HepG2 (cell line): ENCODE measurements around the gene MAP2K5. TPM values are rescaled to one million over a fixed set of nuclear protein-coding genes. Genes with fewer than 3 reads are reported as not detected.
A peak's percentile ranks its signal among the peaks of the same experiment; 100 is the strongest.

Experiments
- ATAC-seq: fragments of 200-7000 bp; cut with Tn5 transposase; 3 replicates; pipeline ENCODE4 v1.9.1; 2020; ENCODE audit warnings: mild to moderate bottlenecking, moderate library complexity
- BruUV-seq: library from RNA; stranded (reverse); fragments of 400-500 nt; replicated peaks from 2 replicates; lab custom pipeline; 2021; lab: Mats Ljungman, UMichigan
- CTCF ChIA-PET: fragments of 300-600 bp; formaldehyde crosslinking; extraction: SDS; loops from one replicate; lab custom pipeline; 2021; ENCODE audit warnings: low total read pairs, inconsistent platforms, low intra/inter-chr PET ratio; lab: Yijun Ruan, JAX
- POLR2A ChIA-PET: fragments of 350-600 bp; sonication (Branson Sonifier 250); formaldehyde crosslinking; loops from one replicate; lab custom pipeline; 2020; ENCODE audit warnings: antibody characterized with exemption, inconsistent platforms; lab: Yijun Ruan, JAX
- DNase-seq: peaks from one replicate; pipeline ENCODE4 v3.0.0-alpha.2; 2015; ENCODE audit warnings: low spot score
- FAIRE-seq: peaks from 3 replicates; lab custom pipeline; 2011; peaks lifted over from hg19 to GRCh38; lab: Jason Lieb, UNC
- H2AFZ ChIP-seq: one replicate; pipeline ENCODE4 v1.6.1; 2011; ENCODE audit warnings: low read length, inconsistent platforms
- H3K27ac ChIP-seq: fragments of 300-600 bp; 3 replicates; pipeline ENCODE4 v1.8.0; 2011; ENCODE audit warnings: mixed run types, mild to moderate bottlenecking, mixed read lengths, low read length, inconsistent platforms; ENCODE audit not compliant: insufficient read depth; ENCODE audit errors: extremely low read length
- H3K27me3 ChIP-seq, 2 experiments: fragments of 200-600 bp in 1 of 2; 2 replicates in 1 of 2; 3 replicates in 1 of 2; pipeline versions ENCODE4 v1.6.0 to v1.8.0; 2011; ENCODE audit warnings: low read length in 2 of 2, mild to moderate bottlenecking in 2 of 2, moderate library complexity in 2 of 2, inconsistent platforms in 1 of 2; ENCODE audit not compliant: insufficient read depth in 2 of 2, control insufficient read depth in 1 of 2
- H3K36me3 ChIP-seq, 2 experiments: fragments of 200-600 bp in 1 of 2; replicated peaks in 1 of 2; 2 replicates in 1 of 2; 3 replicates in 1 of 2; pipeline versions ENCODE4 v1.5.1 to v1.8.0; 2011; ENCODE audit warnings: low read length in 2 of 2, inconsistent platforms in 1 of 2; ENCODE audit not compliant: insufficient read depth in 2 of 2, control insufficient read depth in 1 of 2
- H3K4me1 ChIP-seq: 2 replicates; pipeline ENCODE4 v1.5.1; 2012; ENCODE audit warnings: low read length, inconsistent platforms; ENCODE audit not compliant: insufficient read depth
- H3K4me2 ChIP-seq: 2 replicates; pipeline ENCODE4 v1.6.0; 2011; ENCODE audit warnings: low read depth, low read length, inconsistent platforms
- H3K4me3 ChIP-seq, 3 experiments: fragments of 200-600 bp in 1 of 3; sonication (generic), shearing (Covaris generic) in 1 of 3; replicated peaks in 1 of 3; 2 replicates each; pipeline ENCODE4 v1.5.1; 2011 to 2016; ENCODE audit warnings: low read length in 3 of 3, inconsistent platforms in 2 of 3, low read depth in 2 of 3, mild to moderate bottlenecking in 2 of 3, control low read depth in 1 of 3, mixed read lengths in 1 of 3; ENCODE audit not compliant: insufficient read depth in 1 of 3
- H3K79me2 ChIP-seq: one replicate; pipeline ENCODE4 v1.6.1; 2011; ENCODE audit warnings: low read length, inconsistent platforms; ENCODE audit not compliant: insufficient read depth
- H3K9ac ChIP-seq: 2 replicates; pipeline ENCODE4 v1.6.0; 2011; ENCODE audit warnings: mild to moderate bottlenecking, low read depth, low read length, inconsistent platforms; ENCODE audit not compliant: insufficient read depth
- H3K9me3 ChIP-seq: 2 replicates; pipeline ENCODE4 v1.5.1; 2012; ENCODE audit warnings: mild to moderate bottlenecking, low read length
- H4K20me1 ChIP-seq: 2 replicates; pipeline ENCODE4 v1.6.0; 2011; ENCODE audit warnings: inconsistent platforms, mild to moderate bottlenecking, low read length, moderate library complexity; ENCODE audit not compliant: insufficient read depth
- EZH2 ChIP-seq: conservative IDR thresholded peaks from 2 replicates; pipeline ENCODE4 v1.6.1; 2012; ENCODE audit warnings: mild to moderate bottlenecking, low read depth, low read length, moderate library complexity
- HNRNPLL ChIP-seq: fragments of 200-400 bp; formaldehyde crosslinking; IDR thresholded peaks from 2 replicates; pipeline ENCODE4 v1.6.1; 2017; ENCODE audit warnings: mild to moderate bottlenecking, low read depth, low read length; ENCODE audit not compliant: poor library complexity, severe bottlenecking
- KDM4B ChIP-seq: sonication (generic); formaldehyde crosslinking; IDR thresholded peaks from 2 replicates; pipeline ENCODE4 v1.4.0; 2020; ENCODE audit warnings: missing genetic modification reagents
- RFX1 ChIP-seq: fragments of 450-650 bp; IDR thresholded peaks from 2 replicates; pipeline ENCODE4 v1.6.1; 2017
- RXRB ChIP-seq: IDR thresholded peaks from 2 replicates; pipeline ENCODE4 v1.6.1; 2016; ENCODE audit warnings: borderline replicate concordance, missing genetic modification reagents, missing compliant biosample characterization
- SIX1 ChIP-seq: sonication (generic); formaldehyde crosslinking; IDR thresholded peaks from 2 replicates; pipeline ENCODE4 v1.4.0; 2020; ENCODE audit warnings: missing genetic modification reagents, borderline replicate concordance
- SPEN ChIP-seq: sonication (generic); formaldehyde crosslinking; IDR thresholded peaks from 2 replicates; pipeline ENCODE4 v1.5.1; 2020; ENCODE audit warnings: low read depth, mild to moderate bottlenecking, missing genetic modification reagents
- ZNF777 ChIP-seq: sonication (generic); formaldehyde crosslinking; IDR thresholded peaks from 2 replicates; pipeline ENCODE4 v1.4.0; 2020; ENCODE audit warnings: missing genetic modification reagents
- WGBS: methylation state at CpG from one replicate; pipeline ENCODE4 v1.1.6; 2017; ENCODE audit warnings: low lambda C conversion rate; 5-methylcytosine and 5-hydroxymethylcytosine counted together
- in situ Hi-C: cut with HindIII; loops from 2 replicates; pipeline ENCODE4 v1.10.0; 2017; ENCODE audit warnings: low pct_unique_long_range_greater_than_20kb; ENCODE audit not compliant: extremely low pct_ligation_motif_present
- intact Hi-C: fragments of 100-400 bp; cut with micrococcal nuclease; formaldehyde crosslinking; loops from one replicate; pipeline ENCODE4 v1.10.0; 2022; ENCODE audit not compliant: unreplicated experiment
- polyA plus RNA-seq, 8 experiments: library from polyadenylated mRNA; depleted of rRNA in 3 of 8; stranded (reverse) in 7 of 8; unstranded in 1 of 8; fragments of >200 nt; fragmentation: Illumina TruSeq in 4 of 8; extraction: Trizol in 4 of 8; gene quantifications; 2 replicates each; pipeline versions ENCODE4 v1.2.1 to v1.2.3, GENCODE V29; 2011 to 2016; ENCODE audit warnings: low read depth in 4 of 8, missing spikeins in 1 of 8, mixed read lengths in 1 of 8; ENCODE audit not compliant: insufficient read depth in 1 of 8
- total RNA-seq, 5 experiments: library from RNA; depleted of rRNA; stranded (reverse); fragments of >200 nt; fragmentation: Illumina TruSeq; extraction: Trizol; gene quantifications; 2 replicates each; pipeline ENCODE4 v1.2.3, GENCODE V29; 2016; ENCODE audit warnings: low read depth in 1 of 5

Gene MAP2K5
- total and polyA plus RNA-seq, 2 of the 13 experiments (the other 11 are each of a cell fraction or from before 2014, with no cell fraction given) = 4.0 to 4.3 TPM

- POLR2A ChIA-PET = no interaction called here
- H3K4me2 ChIP-seq = peak overlapping the region; percentile 27; the same call in 1 of the 2 replicates
Measured at GRCh38 chr15:67827562-67828277, 285.2 kb downstream of the MAP2K5 start.

DNA sequence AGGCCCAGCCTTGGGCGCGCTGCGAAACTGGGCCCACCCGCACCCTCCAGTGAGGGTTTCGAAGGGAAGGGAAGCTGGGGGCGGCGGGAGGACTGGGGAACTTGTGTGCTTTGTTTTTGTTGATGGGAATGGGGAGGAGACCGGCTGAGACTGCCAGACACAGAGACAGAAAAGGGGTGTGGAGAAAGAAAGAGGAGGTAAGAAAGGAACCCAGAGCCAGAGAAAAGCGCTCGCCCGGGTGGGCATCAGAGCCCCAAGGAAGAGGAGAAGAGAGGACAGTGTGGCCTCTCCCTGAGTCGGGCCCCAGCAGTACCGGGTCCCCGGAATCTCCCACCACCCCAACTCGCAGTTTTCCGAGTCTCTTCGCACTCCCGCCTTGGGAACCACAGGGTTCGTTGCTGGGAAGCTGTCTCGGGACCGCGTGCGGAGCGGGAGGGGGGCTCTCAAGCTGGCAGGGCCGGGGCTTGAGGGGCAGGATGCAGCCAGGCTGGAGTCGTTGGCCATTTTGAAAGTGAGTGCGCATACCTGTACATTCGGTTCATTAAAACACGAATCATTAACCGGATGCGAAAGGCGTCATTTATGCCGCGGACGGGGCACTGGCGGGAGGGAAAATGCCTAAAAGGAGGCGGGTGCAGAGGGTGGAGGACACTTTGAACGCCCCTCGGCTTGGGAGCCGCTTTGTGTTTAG lies 285.9 kb downstream of the MAP2K5 start:
- Histone ChIP-seq H3K36me3 (no peaks in the 10 kb centered on the region), H3K4me1 (peaks cover 5% of the 10 kb centered on the region), H3K27ac (no peak overlapping the region), H3K4me2 (no peak overlapping the region), H3K9ac (no peak overlapping the region), H2AFZ (no peak overlapping the region), H3K4me3 (no peak overlapping the region), H4K20me1 (no peaks in the 10 kb centered on the region), H3K79me2 (no peaks in the 10 kb centered on the region), H3K9me3 (no peaks in the 10 kb centered on the region), H3K27me3 (peaks cover 14 to 72% of the 10 kb centered on the region in 2 experiments; a peak in 4 of 5 replicates)
- WGBS = 55% methylated on average over 31 of the region's 40 CpGs
- intact Hi-C loops = no loop called here
- POLR2A ChIA-PET = no interaction called here
- no TSS peak for BruUV-seq
- FAIRE-seq (no peak), DNase-seq (no peak), ATAC-seq (no peak)
- TF ChIP-seq SPEN (CRISPR knock-in tag) = no peak
- TF ChIP-seq RXRB = no peak
- peak; percentile 41; the same call in 1 of the 2 replicates for TF ChIP-seq EZH2
- in situ Hi-C loops = no loop called here
- CTCF ChIA-PET = no interaction called here

More at GRCh38 chr15:67827562-67828277, 285.2 kb downstream of the MAP2K5 start:
- TF ChIP-seq RFX1 = no peak
- no peak for TF ChIP-seq KDM4B
- TF ChIP-seq HNRNPLL = peak; percentile 30
- no peak for TF ChIP-seq SIX1 (CRISPR knock-in tag)
- TF ChIP-seq ZNF777 (CRISPR knock-in tag) = peak; percentile 58; the same call in 1 of the 2 replicates
- TF ChIP-seq, all 625 proteins: peak for 2
- no peaks in the 10 kb centered on the region for H4K20me1 ChIP-seq
- no TSS peak for BruUV-seq
- DNase-seq (no peak), ATAC-seq (0 out of 3 replicates have a peak, but pooled peaks have one; percentile 7), FAIRE-seq (no peak)
- in situ Hi-C loops = no loop called here
- H3K4me1 ChIP-seq = no peaks in the 10 kb centered on the region
- H3K4me3 ChIP-seq = no peak overlapping the region
- H3K27ac ChIP-seq = no peak overlapping the region
- no peak overlapping the region for H2AFZ ChIP-seq
- no peaks in the 10 kb centered on the region for H3K36me3 ChIP-seq
- no peaks in the 10 kb centered on the region for H3K79me2 ChIP-seq
- H3K9me3 ChIP-seq = no peaks in the 10 kb centered on the region
- CTCF ChIA-PET = no interaction called here
- no peak overlapping the region for H3K9ac ChIP-seq
- 68% methylated on average over 5 of the region's 91 CpGs for WGBS
- peaks cover 12 to 68% of the 10 kb centered on the region in 2 experiments; a peak in 4 of 5 replicates for H3K27me3 ChIP-seq
- intact Hi-C loops = no loop called here
